Activated effector memory CD4-positive, alpha-beta T cell treated with anti-CD3 and anti-CD28 coated beads, Interleukin-2, amount 50 U/mL, for 16 hours (primary cell): ENCODE results near the gene NEDD8.
A peak's percentile ranks its signal among the peaks of the same experiment; 100 is the strongest.

Experiments used
- DNase-seq: peaks from one replicate; pipeline ENCODE4 v3.0.0-alpha.2; 2020

The NEDD8 gene

GRCh38 chr14:24262821-24263733, 30.9 kb upstream of the NEDD8 start, which contains the start of gene TGM1:
TSS of gene TGM1 (minus strand) at chr14:24263177. CDS start at chr14:24262352, 825 bp downstream.
- no peak for DNase-seq

DNA sequence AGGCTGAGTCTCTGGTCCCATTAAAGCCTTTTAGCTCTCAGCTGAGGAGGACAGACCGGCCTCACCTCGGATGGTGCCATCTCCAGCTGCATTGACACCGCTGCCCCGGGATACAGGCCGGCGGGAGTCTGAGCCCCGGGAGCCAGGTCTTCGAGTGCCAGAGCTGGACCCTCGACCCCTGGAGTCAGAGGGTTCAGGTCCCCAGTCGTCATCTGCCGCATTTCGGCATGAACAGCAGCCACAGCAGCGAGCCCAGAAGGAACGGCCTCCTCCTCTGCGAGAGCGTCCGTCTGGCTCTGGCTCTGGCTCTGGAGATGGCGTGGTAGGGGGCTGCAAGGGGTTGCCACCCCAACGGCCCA, 29.8 kb upstream of the NEDD8 start:
- no peak for DNase-seq

DNA sequence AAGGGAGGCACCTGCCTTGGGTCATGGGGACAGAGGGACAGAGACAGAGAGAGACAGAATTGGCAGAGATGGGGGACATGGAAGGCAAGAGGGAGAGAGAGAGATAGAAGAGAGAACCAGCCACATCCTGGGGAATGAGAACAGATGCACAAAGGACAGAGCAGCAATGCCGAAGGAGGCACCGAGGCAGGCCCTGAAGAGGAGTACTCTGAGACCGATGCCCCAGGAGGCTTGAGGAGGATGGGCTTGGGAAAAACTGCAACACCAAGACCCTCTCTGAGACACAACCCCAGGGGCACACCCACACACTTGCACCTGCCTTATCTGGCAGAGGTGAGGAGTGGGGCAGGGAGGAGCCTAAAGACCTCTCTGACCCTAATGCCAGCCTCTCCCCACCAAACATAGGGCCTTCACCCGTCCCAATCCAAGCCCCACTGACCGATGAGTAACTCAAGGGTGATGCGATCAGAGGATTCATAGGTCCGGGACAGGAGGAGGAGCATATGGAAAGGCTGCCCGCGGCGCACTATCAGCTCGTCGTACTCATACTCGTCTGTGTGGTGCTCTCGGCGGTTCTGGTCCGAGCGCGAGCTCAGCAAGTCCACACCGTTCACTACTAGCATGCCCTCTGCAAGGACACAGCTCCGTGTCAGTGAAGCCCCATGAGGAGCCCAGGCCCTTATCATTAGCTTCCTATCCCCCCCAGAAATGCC, 29.2 kb upstream of the NEDD8 start:
- DNase-seq = no peak

GRCh38 chr14:24260780-24261157, 28.6 kb upstream of the NEDD8 start:
- no peak for DNase-seq

GRCh38 chr14:24260026-24260779, 28.0 kb upstream of the NEDD8 start:
- DNase-seq = no peak

DNA sequence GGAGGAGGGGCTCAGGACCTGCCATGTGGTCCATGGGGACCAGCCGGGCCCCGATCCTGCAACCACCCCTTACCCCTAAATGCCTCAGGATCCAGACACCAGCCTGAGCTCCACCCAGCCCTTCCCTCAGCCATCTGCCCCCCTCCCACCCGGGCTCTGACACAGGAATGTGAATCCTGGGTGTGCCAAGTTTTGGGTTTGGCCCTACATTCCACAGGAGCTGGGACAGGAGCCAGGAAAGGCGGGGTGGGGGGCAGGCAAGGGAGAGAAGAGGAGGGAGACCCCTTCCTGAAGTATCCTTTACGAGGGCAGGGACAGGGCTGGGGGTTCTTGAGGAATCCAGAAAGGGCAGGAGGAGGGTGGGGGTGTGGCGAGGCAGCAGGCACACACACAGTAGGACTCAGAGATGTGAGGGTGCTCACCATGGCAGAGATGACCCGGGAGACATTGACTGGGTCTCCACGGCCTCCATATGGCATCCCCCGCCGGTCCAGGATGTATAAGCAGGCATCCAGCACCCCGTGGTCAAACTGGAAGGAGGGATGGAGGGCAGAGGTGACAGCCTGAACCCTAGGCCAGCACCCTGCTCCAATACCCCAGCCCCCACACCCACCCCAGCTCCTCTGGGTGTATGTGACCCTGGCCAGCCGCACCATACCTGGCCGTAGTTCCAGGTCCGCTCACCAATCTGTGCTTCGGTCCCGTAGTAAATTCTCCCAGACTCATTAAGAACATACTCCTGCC, 27.3 kb upstream of the NEDD8 start:
- DNase-seq = no peak

DNA sequence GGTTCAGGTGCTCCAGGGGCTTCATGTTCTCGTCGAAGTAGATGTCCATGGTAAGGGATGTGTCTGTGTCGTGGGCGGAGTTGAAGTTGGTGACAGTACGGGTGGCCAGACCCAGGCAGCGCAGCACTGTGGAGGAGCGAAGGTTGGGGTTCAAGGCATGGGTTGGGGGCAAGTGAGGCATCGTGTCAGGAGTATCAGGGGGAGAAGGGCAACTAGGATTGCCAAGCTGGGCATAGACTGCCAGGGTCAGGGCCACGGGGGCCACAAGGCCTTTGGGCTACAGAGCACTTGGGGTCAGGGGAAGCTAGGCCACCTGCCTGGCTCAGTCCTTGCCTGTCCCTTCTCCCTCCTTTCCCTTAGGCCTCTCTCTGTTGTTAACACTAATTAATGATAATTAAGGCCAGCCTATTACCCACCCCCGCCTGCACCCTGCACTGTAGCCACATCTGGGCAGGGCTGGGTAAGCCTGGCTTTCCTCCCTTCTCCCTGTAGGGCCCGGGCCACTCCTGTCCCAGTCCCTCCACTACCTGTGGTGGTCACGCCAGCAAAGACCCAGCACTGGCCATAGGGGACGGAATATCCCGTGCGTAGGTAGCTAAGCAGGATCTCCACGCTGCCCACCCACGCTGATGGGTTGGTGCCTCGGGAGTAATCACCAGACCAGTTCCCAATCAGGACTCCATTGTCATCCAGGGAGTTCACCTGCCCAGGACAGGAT, 26.5 kb upstream of the NEDD8 start:
- DNase-seq = no peak

DNA sequence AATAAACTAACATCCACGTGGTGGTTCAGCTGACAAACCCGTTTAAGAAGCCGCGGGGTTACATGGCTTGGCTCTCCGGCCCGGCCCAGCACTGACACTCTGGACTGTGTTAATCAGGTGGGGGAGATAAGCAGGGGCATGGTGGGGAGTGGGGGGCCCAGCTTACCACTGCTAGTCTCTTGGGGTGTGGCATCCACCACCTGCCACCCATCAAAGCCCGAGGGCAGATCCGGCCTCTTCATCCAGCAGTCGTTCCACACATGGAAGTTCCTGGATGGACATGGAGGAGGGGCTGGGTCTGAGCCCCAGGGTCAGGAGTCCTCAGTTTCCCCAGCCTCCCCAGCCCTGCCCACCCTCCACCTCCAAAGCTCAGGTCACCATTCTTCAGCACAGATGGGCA, 26.0 kb upstream of the NEDD8 start:
- no peak for DNase-seq

- no peak for DNase-seq
Measured at GRCh38 chr14:24256960-24257359, 24.8 kb upstream of the NEDD8 start.

- no peak for DNase-seq
Measured at GRCh38 chr14:24255931-24256711, 24.0 kb upstream of the NEDD8 start.

GRCh38 chr14:24255438-24255837, 23.3 kb upstream of the NEDD8 start:
- no peak for DNase-seq

DNA sequence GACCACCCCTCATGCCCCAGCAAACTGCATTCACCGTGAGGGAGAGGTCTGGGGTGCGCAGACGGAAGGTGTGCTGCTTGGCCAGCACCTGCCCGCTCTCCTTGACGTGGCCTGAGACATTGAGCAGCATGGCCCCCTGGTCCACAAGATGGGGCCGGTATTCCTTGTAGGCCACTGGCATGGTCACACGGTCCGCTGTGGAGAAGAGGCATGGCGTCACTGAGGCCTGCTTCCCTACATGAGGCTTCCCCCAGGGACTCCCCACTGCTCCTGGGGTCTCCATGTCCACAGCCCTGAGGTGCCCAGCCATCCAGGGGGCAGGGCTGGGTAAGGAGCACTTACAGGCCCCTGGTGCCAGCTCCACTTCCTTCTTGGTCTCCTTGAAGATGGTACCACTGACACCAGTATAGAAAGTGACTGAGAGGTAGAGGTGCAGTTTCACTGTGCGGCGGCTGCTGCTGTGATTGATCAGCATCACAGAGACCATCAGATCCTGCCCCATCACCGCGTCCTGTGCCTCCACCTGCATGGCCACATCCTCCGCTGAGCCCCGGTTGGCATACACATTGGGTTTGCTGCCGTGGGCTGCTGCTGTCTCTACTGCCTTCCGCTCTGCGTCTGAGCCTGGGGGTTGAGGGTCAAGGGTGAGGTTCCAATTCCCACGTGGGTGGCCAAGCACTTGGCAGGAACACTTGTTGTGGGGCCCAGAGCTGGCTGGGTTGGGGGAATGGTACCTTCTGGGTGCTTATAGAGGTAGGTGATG, 22.6 kb upstream of the NEDD8 start:
- DNase-seq = no peak

- DNase-seq = no peak
Measured at GRCh38 chr14:24253936-24254335, 21.8 kb upstream of the NEDD8 start.

DNA sequence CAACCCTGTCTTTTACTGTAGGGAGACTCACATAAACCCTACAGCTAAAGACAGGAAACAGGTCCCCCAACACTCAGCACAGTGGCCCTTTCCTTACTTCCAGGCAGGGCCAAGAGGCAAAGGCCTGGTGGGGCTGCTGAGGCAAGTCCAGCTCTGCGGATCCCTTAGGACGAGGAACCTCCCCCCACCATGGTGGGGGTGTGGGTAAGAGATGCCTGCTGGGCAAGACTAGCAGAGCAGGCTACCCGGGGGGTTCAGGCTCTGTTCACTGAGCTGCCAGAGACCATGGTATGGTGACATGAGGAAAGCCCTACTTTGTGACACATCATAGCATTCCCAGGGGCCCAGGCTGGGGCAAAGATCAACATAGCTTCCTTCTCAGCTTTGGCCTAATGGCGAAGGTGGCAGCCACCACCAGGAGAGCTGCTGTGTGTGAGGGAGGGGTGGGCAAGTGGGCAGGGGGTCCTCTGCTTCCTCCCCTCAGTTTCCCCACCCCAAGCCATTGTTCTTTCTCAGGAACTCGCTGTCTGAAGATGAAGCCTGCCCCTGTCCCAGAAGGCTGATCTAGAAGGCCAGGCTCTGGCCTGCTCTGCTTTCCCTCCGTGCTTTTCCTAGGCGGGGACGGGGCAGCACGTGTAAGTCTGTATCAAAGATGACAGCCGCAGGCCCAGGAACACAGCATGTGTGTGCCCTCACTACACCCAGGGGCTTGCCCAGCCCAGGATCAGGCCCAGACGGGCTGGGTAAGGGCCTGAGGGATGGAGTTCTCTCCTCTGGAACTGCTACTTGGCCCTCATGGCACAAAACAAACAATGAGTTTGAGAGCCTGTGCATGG, 20.3 kb upstream of the NEDD8 start:
- no peak for DNase-seq

DNA sequence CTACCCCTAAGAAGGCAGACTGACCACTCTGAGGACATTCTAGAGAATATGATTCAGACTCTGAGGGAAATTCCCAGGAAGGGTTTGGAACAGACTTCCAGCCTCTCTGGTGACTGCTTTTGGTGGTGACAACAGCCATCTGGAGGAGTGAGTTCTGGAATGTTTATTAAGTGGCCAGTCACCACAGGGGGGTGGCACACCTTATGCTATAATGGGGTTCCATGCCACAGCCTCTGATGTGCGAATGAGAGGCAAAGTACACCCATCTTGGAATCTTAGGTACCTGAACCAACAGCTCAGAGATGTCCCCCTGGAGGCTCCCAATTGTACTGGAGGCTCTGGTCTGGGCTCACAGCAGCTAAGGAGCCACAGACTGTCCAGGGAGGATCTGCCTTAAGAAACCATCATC, 19.7 kb upstream of the NEDD8 start:
- DNase-seq = no peak

DNA sequence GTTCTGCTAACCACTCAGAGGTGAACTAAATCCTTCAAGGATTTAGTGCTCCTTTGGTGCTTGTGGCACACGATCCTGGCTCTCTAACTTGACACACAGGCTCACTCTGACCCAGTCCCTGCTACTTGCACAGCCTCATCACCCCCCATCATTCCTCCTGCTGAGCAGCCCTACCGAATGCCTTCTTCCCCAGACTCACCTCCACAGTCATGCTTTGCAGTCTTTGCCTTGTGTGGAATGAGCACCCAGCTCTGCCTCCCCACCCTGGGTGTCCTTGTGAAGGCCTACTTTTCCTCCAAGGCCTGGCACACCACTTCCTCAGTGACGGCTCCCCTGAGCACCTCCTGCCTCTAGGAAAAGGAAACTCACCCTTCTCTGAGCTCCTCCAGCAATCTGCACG, 18.2 kb upstream of the NEDD8 start:
- peak; percentile 45 for DNase-seq

DNA sequence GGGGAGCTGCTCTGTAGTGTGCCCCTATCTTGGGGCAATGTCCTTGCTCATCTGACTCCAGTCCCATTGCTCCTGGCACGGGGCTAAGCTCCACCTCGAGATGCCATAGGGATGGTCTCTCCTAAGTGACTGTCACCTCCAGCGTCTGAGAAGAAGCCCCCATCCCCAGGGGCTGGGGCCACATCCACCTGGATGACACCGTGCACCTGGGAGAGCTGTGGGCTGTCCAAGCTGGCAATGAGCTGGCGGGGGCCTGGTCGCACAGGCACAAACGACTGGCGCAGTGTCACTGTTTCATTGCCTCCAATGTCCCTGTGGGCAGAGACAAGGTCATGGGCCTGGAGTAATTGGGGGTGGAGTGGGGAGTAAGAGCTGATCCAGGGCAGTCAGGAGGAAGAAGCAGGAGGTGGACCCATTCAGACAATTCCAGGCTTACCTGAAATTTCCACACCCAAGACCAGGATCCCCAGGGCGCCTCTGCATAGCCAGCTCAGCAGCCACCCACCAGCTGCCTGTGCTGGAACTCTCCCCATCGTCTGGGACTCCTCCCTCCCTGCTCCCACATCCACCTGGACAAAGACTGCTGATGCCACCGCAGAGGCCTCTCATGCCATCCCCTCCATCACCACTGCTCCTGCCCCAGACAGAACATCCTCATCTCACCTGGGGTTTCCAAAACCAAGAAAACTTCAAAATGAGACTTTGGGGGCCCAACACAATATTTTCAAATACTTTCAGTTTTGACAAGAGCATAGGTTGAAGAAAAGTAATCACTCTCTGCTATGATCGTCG, 17.3 kb upstream of the NEDD8 start:
- peak; percentile 51 for DNase-seq

GRCh38 chr14:24247422-24247821, 15.3 kb upstream of the NEDD8 start:
- peak; percentile 59 for DNase-seq

DNA sequence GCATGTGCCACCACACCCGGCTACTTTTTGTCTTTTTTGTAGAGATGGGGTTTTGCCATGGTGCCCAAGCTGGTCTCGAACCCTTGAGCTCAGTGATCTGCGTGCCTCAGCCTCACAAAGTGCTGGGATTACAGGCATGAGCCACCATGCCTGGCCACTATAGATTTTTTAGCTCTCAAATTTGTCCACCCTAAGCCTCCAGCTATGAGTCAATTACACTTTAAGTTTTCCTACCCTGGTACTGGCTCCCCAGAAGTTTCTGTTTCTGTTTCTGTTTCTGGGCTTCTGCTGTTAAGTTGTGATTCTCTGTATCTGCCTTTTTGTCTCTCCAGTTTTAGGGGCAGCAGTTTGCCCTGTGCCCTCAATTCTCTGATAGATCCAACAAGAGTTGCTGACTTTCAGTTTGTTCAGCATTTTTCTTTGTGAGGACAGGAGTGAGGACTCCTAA, 14.6 kb upstream of the NEDD8 start:
- DNase-seq = peak; percentile 65
